Measurements from ENCODE around the gene C1QL4. TPM values are rescaled to one million over a fixed set of nuclear protein-coding genes. Genes with fewer than 3 reads are reported as not detected.
"Not testable (repeated sequence)": the region's sequence is repeated elsewhere in the genome, so short reads cannot be mapped to it uniquely, and the experiment has no call there.

C1QL4 gene
- polyA plus RNA-seq, 1 donor, result 1.2 TPM

GRCh38 chr12:49304161-49304560, 32.8 kb downstream of the C1QL4 start:
- no peak for DNase-seq

GRCh38 chr12:49301760-49302159, 35.2 kb downstream of the C1QL4 start:
- DNase-seq, result no peak

- DNase-seq, result no peak
Measured at GRCh38 chr12:49298160-49298559, 38.8 kb downstream of the C1QL4 start.

GRCh38 chr12:49297695-49298060, 39.3 kb downstream of the C1QL4 start:
- DNase-seq, result no peak

- DNase-seq, result no peak
Measured at GRCh38 chr12:49296836-49297694, 39.9 kb downstream of the C1QL4 start.

- DNase-seq, result no peak
Measured at GRCh38 chr12:49296034-49296835, 40.8 kb downstream of the C1QL4 start.

GRCh38 chr12:49295082-49295936, 41.7 kb downstream of the C1QL4 start, which contains the start of gene PRPH:
Gene PRPH, plus strand, starts transcription at chr12:49295147. Its CDS starts 54 bp downstream, at chr12:49295201.
- no peak for DNase-seq

- DNase-seq, result no peak
Measured at GRCh38 chr12:49294804-49295081, 42.2 kb downstream of the C1QL4 start.

- DNase-seq, result no peak
Measured at GRCh38 chr12:49294086-49294803, 42.7 kb downstream of the C1QL4 start.

GRCh38 chr12:49293056-49293956, 43.7 kb downstream of the C1QL4 start:
- no peak for DNase-seq

- no peak for DNase-seq
Measured at GRCh38 chr12:49292729-49293055, 44.3 kb downstream of the C1QL4 start.

GRCh38 chr12:49288922-49289555, 47.9 kb downstream of the C1QL4 start:
- DNase-seq, result no peak

- no peak for DNase-seq
Measured at GRCh38 chr12:49288412-49288853, 48.6 kb downstream of the C1QL4 start.

- DNase-seq, result no peak
Measured at GRCh38 chr12:49287876-49288275, 49.1 kb downstream of the C1QL4 start.

- DNase-seq, result no peak
Measured at GRCh38 chr12:49284672-49285071, 52.3 kb downstream of the C1QL4 start.

- DNase-seq, result no peak
Measured at GRCh38 chr12:49283541-49284429, 53.2 kb downstream of the C1QL4 start.

- DNase-seq, result not testable (repeated sequence)
Measured at GRCh38 chr12:49282740-49283375, 54.1 kb downstream of the C1QL4 start.
